NCI-H1092 treated with DMSO at 0.1 percent for 48 hours (cell line): ENCODE data around the gene GLYR1.
"Not testable (repeated sequence)": the region's sequence is repeated elsewhere in the genome, so short reads cannot be mapped to it uniquely, and the experiment has no call there.

ENCODE experiments used
- DNase-seq: peaks from one replicate; lab custom pipeline; 2025; lab: John Stamatoyannopoulos, UW

The GLYR1 gene

GRCh38 chr16:4788489-4788889, 58.6 kb downstream of the GLYR1 start:
- DNase-seq: no peak

GRCh38 chr16:4787627-4788482, 59.2 kb downstream of the GLYR1 start, which contains the start of gene SEPTIN12:
SEPTIN12 (minus strand) TSS chr16:4788345; CDS start chr16:4787645, 700 bp downstream.
- no peak for DNase-seq

- DNase-seq: no peak
Observed at GRCh38 chr16:4787068-4787467, 60.0 kb downstream of the GLYR1 start.

GRCh38 chr16:4785758-4786433, 61.2 kb downstream of the GLYR1 start:
- no peak for DNase-seq

GRCh38 chr16:4784444-4784987, 62.6 kb downstream of the GLYR1 start:
- not testable (repeated sequence) for DNase-seq

GRCh38 chr16:4783951-4784336, 63.1 kb downstream of the GLYR1 start:
- no peak for DNase-seq

GRCh38 chr16:4783251-4783950, 63.7 kb downstream of the GLYR1 start:
- DNase-seq: no peak

GRCh38 chr16:4780235-4780634, 66.9 kb downstream of the GLYR1 start:
- no peak for DNase-seq

- DNase-seq: no peak
Observed at GRCh38 chr16:4778050-4778392, 69.1 kb downstream of the GLYR1 start.

GRCh38 chr16:4777339-4778049, 69.6 kb downstream of the GLYR1 start:
- DNase-seq: no peak

- DNase-seq: no peak
Observed at GRCh38 chr16:4776141-4776705, 70.9 kb downstream of the GLYR1 start.

- DNase-seq: no peak
Observed at GRCh38 chr16:4775005-4775404, 72.1 kb downstream of the GLYR1 start.

- DNase-seq: no peak
Observed at GRCh38 chr16:4772351-4772750, 74.7 kb downstream of the GLYR1 start.

GRCh38 chr16:4771646-4772045, 75.4 kb downstream of the GLYR1 start:
- no peak for DNase-seq

GRCh38 chr16:4769306-4769638, 77.8 kb downstream of the GLYR1 start:
- no peak for DNase-seq

GRCh38 chr16:4768549-4769305, 78.4 kb downstream of the GLYR1 start:
- DNase-seq: peak; percentile 96

- DNase-seq: no peak
Observed at GRCh38 chr16:4767872-4768548, 79.1 kb downstream of the GLYR1 start.

GRCh38 chr16:4766875-4767628, 80.0 kb downstream of the GLYR1 start, which contains the start of gene ZNF500:
ZNF500 (minus strand) TSS chr16:4767162; CDS start chr16:4765978, 1,184 bp downstream.
- peak; percentile 94 for DNase-seq
